Measurements from ENCODE around the gene DUS4L. TPM values are rescaled to one million over a fixed set of nuclear protein-coding genes. Genes with fewer than 3 reads are reported as not detected.
A peak's percentile ranks its signal among the peaks of the same experiment; 100 is the strongest.

The DUS4L gene
- total and polyA plus RNA-seq, 2 donors (not counting 3 experiments of a cell fraction or from before 2014, with no cell fraction given): 2.5 to 9.6 TPM

DNA sequence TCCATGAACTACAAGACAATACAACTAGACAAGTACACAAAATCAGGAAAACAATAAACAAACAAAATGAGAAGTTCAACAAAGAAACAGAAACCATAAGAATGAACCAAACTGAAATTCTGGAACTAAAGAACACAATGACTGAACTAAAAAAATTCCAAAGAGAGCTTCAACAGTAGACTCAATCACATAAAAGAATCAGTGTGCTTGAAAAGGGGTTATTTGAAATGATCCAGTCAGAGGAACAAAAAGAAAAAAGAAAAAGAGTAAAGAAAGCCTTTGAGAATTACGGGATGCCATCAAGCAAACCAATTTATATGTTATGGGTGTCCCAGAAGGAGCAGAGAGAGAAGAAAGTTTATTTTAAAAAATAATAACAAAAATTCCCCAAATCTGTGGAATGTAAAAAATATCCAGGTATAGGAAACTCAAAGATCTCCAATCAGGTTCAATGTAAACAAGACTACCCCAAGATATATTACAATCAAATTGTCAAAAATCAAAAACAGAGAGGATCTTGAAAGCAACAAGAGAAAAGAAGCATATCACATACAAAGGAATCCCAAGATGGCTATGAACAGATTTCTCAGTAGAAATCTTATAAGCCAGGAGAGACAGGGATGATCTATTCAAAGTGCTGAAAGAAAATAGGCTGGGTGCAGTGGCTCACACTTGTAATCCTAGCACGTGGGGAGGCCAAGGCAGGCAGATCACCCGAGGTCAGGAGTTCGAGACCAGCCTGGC lies 18.8 kb upstream of the DUS4L start:
- dilution Hi-C loops (cut with MboI; ENCODE audit: extremely low pct_ligation_motif_present, low sequenced_read_pairs) (no loop called here), intact Hi-C loops (cut with micrococcal nuclease) (no loop called here)
- no peaks in the 10 kb centered on the region for H3K9me3 ChIP-seq (replicated peaks; ENCODE audit: control insufficient read depth, insufficient read depth, low read length)
- peak; percentile 4 for FAIRE-seq
- no peak overlapping the region for H3K4me2 ChIP-seq (ENCODE audit: insufficient read depth, low read length)
- no peak for DNase-seq (ENCODE audit: low read depth, low spot score)
- POLR2A ChIA-PET: no interaction called here
- CTCF ChIA-PET: no interaction called here
- H3K9ac ChIP-seq (replicated peaks; ENCODE audit: extremely low read depth, insufficient read depth, low read length): no peak overlapping the region
- TF ChIP-seq JUN (IDR thresholded peaks at IDR 0.05; ENCODE audit: borderline replicate concordance, insufficient read depth, insufficient read length, low read depth) (no peak), FOS (IDR thresholded peaks at IDR 0.05; ENCODE audit: borderline replicate concordance, insufficient read depth, low read length) (no peak), GATA2 (IDR thresholded peaks at IDR 0.05; ENCODE audit: insufficient read depth, insufficient read length, low read depth, low read length) (no peak), POLR2A (IDR thresholded peaks at IDR 0.05; ENCODE audit: low read depth, low read length) (no peak), MYC (IDR thresholded peaks at IDR 0.05; ENCODE audit: low read depth, low read length) (no peak), EZH2 (IDR thresholded peaks at IDR 0.05; ENCODE audit: borderline replicate concordance, low read depth, low read length, severe bottlenecking) (no peak), POLR2AphosphoS5 (IDR thresholded peaks at IDR 0.05; ENCODE audit: insufficient read depth, low read depth, low read length) (no peak)
- TF ChIP-seq, protein P1, sequence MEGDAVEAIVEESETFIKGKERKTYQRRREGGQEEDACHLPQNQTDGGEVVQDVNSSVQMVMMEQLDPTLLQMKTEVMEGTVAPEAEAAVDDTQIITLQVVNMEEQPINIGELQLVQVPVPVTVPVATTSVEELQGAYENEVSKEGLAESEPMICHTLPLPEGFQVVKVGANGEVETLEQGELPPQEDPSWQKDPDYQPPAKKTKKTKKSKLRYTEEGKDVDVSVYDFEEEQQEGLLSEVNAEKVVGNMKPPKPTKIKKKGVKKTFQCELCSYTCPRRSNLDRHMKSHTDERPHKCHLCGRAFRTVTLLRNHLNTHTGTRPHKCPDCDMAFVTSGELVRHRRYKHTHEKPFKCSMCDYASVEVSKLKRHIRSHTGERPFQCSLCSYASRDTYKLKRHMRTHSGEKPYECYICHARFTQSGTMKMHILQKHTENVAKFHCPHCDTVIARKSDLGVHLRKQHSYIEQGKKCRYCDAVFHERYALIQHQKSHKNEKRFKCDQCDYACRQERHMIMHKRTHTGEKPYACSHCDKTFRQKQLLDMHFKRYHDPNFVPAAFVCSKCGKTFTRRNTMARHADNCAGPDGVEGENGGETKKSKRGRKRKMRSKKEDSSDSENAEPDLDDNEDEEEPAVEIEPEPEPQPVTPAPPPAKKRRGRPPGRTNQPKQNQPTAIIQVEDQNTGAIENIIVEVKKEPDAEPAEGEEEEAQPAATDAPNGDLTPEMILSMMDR (IDR thresholded peaks at IDR 0.05; ENCODE audit: extremely low read depth in 1 of 2, insufficient read depth in 1 of 2, low read depth in 1 of 2, low read length in 2 of 2): no peak
- TF ChIP-seq, protein P2, sequence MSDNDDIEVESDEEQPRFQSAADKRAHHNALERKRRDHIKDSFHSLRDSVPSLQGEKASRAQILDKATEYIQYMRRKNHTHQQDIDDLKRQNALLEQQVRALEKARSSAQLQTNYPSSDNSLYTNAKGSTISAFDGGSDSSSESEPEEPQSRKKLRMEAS (IDR thresholded peaks at IDR 0.05; ENCODE audit: insufficient read depth, insufficient read length): no peak
- no peak overlapping the region for H3K27ac ChIP-seq (ENCODE audit: insufficient read depth, low read depth, low read length)
- H4K20me1 ChIP-seq (replicated peaks; ENCODE audit: control insufficient read depth, extremely low read depth, insufficient read depth, low read length): no peaks in the 10 kb centered on the region
- no peak overlapping the region for H3K4me3 ChIP-seq (replicated peaks in 1 of 3; ENCODE audit: insufficient read depth in 1 of 3, low read depth in 1 of 3, low read length in 3 of 3)
- H3K27me3 ChIP-seq (ENCODE audit: control insufficient read depth in 2 of 2, insufficient read depth in 2 of 2, low read length in 2 of 2): no peaks in the 10 kb centered on the region
- peaks cover 3 to 4% of the 10 kb centered on the region in 2 experiments for H3K36me3 ChIP-seq (ENCODE audit: control insufficient read depth in 2 of 2, extremely low read depth in 1 of 2, insufficient read depth in 2 of 2, low read length in 2 of 2)
- H3K9me1 ChIP-seq (replicated peaks; ENCODE audit: control insufficient read depth, extremely low read depth, insufficient read depth, low read length): no peaks in the 10 kb centered on the region
- H3K4me1 ChIP-seq (ENCODE audit: control insufficient read depth, extremely low read depth, insufficient read depth, low read length): no peaks in the 10 kb centered on the region
- H2AFZ ChIP-seq (ENCODE audit: low read depth, low read length): no peak overlapping the region
- no TSS peak for BruUV-seq (replicated peaks)
- peaks cover 19% of the 10 kb centered on the region for H3K79me2 ChIP-seq (ENCODE audit: control insufficient read depth, insufficient read depth, low read length)

All from endothelial cell of umbilical vein (primary cell).